Measurements from ENCODE around the gene FCHO1. TPM values are rescaled to one million over a fixed set of nuclear protein-coding genes. Genes with fewer than 3 reads are reported as not detected.

Gene FCHO1
- total and polyA plus RNA-seq, 2 donors (not counting 3 experiments of a cell fraction or from before 2014, with no cell fraction given), result 0.66 to 1.6 TPM

DNA sequence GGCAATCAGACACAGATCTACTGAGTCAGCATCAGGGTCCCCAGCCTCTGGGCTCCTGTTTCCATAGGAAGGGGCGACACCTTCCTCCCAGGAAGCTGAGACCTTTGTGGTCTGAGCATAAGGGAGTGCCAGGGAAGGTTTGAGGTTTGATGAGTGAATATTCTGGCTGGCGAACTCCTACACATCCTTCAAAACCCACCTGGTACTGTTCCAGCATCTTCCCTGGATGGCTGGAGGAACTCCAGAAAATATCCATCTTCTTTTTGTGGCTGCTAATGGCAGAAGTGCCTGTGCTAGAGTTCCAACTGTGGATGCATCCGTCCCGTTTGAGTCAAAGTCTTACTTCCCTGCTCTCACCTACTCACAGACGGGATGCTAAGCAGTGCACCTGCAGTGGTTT lies 60.8 kb downstream of the FCHO1 start:
- intact Hi-C loops (cut with micrococcal nuclease), result no loop called here
- H3K9me3 ChIP-seq (replicated peaks; ENCODE audit: control insufficient read depth, insufficient read depth, low read length), result no peaks in the 10 kb centered on the region
- ChIA-PET CTCF (no interaction called here), POLR2A (no interaction called here)
- H3K4me3 ChIP-seq (replicated peaks in 1 of 3; ENCODE audit: insufficient read depth in 1 of 3, low read depth in 1 of 3, low read length in 3 of 3), result no peak overlapping the region
- no peaks in the 10 kb centered on the region for H3K36me3 ChIP-seq (ENCODE audit: control insufficient read depth in 2 of 2, extremely low read depth in 1 of 2, insufficient read depth in 2 of 2, low read length in 2 of 2)
- no peak overlapping the region for H2AFZ ChIP-seq (ENCODE audit: low read depth, low read length)
- no peaks in the 10 kb centered on the region for H3K79me2 ChIP-seq (ENCODE audit: control insufficient read depth, insufficient read depth, low read length)
- no peaks in the 10 kb centered on the region for H3K27me3 ChIP-seq (ENCODE audit: control insufficient read depth in 2 of 2, insufficient read depth in 2 of 2, low read length in 2 of 2)
- no peak overlapping the region for H3K9ac ChIP-seq (replicated peaks; ENCODE audit: extremely low read depth, insufficient read depth, low read length)
- H3K27ac ChIP-seq (ENCODE audit: insufficient read depth, low read depth, low read length), result no peak overlapping the region
- dilution Hi-C loops (cut with MboI; ENCODE audit: extremely low pct_ligation_motif_present, low sequenced_read_pairs), result no loop called here
- FAIRE-seq (no peak), DNase-seq (ENCODE audit: low read depth, low spot score) (no peak)
- no peaks in the 10 kb centered on the region for H4K20me1 ChIP-seq (replicated peaks; ENCODE audit: control insufficient read depth, extremely low read depth, insufficient read depth, low read length)
- no peaks in the 10 kb centered on the region for H3K9me1 ChIP-seq (replicated peaks; ENCODE audit: control insufficient read depth, extremely low read depth, insufficient read depth, low read length)
- H3K4me2 ChIP-seq (ENCODE audit: insufficient read depth, low read length), result no peak overlapping the region
- BruUV-seq (replicated peaks), result no TSS peak
- TF ChIP-seq JUN (IDR thresholded peaks at IDR 0.05; ENCODE audit: borderline replicate concordance, insufficient read depth, insufficient read length, low read depth) (no peak), POLR2AphosphoS5 (IDR thresholded peaks at IDR 0.05; ENCODE audit: insufficient read depth, low read depth, low read length) (no peak), EZH2 (IDR thresholded peaks at IDR 0.05; ENCODE audit: borderline replicate concordance, low read depth, low read length, severe bottlenecking) (no peak), MYC (IDR thresholded peaks at IDR 0.05; ENCODE audit: low read depth, low read length) (no peak), GATA2 (IDR thresholded peaks at IDR 0.05; ENCODE audit: insufficient read depth, insufficient read length, low read depth, low read length) (no peak), FOS (IDR thresholded peaks at IDR 0.05; ENCODE audit: borderline replicate concordance, insufficient read depth, low read length) (no peak), POLR2A (IDR thresholded peaks at IDR 0.05; ENCODE audit: low read depth, low read length) (no peak)
- TF ChIP-seq, protein P1, sequence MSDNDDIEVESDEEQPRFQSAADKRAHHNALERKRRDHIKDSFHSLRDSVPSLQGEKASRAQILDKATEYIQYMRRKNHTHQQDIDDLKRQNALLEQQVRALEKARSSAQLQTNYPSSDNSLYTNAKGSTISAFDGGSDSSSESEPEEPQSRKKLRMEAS (IDR thresholded peaks at IDR 0.05; ENCODE audit: insufficient read depth, insufficient read length), result no peak
- TF ChIP-seq, protein P2, sequence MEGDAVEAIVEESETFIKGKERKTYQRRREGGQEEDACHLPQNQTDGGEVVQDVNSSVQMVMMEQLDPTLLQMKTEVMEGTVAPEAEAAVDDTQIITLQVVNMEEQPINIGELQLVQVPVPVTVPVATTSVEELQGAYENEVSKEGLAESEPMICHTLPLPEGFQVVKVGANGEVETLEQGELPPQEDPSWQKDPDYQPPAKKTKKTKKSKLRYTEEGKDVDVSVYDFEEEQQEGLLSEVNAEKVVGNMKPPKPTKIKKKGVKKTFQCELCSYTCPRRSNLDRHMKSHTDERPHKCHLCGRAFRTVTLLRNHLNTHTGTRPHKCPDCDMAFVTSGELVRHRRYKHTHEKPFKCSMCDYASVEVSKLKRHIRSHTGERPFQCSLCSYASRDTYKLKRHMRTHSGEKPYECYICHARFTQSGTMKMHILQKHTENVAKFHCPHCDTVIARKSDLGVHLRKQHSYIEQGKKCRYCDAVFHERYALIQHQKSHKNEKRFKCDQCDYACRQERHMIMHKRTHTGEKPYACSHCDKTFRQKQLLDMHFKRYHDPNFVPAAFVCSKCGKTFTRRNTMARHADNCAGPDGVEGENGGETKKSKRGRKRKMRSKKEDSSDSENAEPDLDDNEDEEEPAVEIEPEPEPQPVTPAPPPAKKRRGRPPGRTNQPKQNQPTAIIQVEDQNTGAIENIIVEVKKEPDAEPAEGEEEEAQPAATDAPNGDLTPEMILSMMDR (IDR thresholded peaks at IDR 0.05; ENCODE audit: extremely low read depth in 1 of 2, insufficient read depth in 1 of 2, low read depth in 1 of 2, low read length in 2 of 2), result no peak
- no peaks in the 10 kb centered on the region for H3K4me1 ChIP-seq (ENCODE audit: control insufficient read depth, extremely low read depth, insufficient read depth, low read length)
